C4-2B (cell line): Measurements from ENCODE around the gene GPR158.

Experiments
- CTCF ChIP-seq: fragments of 450-650 bp; conservative IDR thresholded peaks from 2 replicates; pipeline ENCODE4 v1.5.1; 2017; ENCODE audit warnings: mild to moderate bottlenecking
- ZFX ChIP-seq: fragments of 450-650 bp; IDR thresholded peaks from 2 replicates; pipeline ENCODE4 v1.6.1; 2017

GRCh38 chr10:25392132-25392531 is 217.3 kb downstream of the GPR158 start:
- TF ChIP-seq CTCF, result no peak
- TF ChIP-seq ZFX, result no peak
